Activated CD8-positive, alpha-beta memory T cell treated with anti-CD3 and anti-CD28 coated beads for 24 hours (primary cell): ENCODE data around the gene ASIC2.
A peak's percentile ranks its signal among the peaks of the same experiment; 100 is the strongest.

Source experiments
- DNase-seq: peaks from one replicate; pipeline ENCODE4 v3.0.0-alpha.2; 2020

ASIC2 gene

DNA sequence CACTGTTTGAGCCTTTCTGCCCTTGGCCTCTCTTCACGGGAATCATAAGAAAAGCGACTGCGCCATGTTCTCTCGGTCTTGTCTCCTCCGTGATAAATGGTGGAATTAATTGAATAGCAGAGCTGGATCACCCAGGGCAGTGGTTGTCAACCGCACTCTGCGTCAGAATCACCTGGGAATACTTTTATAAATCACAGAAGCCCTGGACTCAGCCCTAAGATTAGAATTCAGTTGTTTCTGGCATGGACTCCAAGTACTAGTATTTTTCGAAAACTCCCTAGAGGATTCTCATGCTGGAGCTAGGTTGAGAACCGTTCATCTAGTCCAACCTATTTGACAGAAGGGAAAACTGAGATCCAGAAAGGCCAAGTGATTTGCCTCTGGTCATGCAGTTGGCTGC, 237.3 kb downstream of the ASIC2 start:
- DNase-seq: no peak

DNA sequence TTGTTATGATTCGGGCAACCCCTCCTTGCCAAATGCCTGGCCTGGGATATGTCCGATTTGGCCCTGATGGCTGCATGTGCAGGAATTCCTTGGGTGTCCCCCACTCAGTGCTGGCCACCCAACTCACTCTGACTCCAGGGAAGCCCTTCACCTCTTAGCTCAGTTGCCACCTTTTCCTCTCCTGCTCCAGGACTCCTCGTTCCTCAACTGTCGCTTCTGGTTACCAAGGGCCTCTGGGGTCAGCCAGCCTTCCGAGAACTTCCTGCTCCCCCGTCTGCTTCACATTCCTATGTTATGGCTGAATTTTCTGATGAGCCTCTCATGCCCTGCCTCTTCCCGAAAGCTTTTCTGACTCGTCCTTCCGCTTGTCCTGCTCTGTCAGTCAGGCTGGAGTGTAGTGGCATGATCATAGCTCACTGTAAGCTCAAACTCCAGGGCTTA, 237.9 kb downstream of the ASIC2 start:
- DNase-seq: no peak

- DNase-seq: no peak
Observed at GRCh38 chr17:33054412-33054811, 238.7 kb downstream of the ASIC2 start.

DNA sequence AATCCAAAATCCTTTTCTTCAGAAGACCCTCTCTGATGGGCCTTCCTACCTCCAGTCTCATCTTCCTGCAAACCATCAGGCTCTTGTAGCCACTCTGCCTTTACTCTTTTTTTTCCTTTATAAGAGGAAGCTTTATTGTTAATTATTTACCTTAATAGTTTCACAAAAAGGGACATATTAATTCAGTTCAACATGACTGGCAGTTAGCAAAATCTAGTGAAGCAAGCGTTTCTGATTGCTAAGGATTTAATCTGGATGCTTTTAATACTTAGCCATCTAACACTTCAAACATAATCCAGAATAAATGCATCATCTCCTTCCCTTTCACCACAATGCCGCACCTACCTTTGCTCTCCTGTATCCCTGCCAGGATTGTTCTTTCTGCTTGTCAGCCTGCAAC, 239.4 kb downstream of the ASIC2 start:
- no peak for DNase-seq

DNA sequence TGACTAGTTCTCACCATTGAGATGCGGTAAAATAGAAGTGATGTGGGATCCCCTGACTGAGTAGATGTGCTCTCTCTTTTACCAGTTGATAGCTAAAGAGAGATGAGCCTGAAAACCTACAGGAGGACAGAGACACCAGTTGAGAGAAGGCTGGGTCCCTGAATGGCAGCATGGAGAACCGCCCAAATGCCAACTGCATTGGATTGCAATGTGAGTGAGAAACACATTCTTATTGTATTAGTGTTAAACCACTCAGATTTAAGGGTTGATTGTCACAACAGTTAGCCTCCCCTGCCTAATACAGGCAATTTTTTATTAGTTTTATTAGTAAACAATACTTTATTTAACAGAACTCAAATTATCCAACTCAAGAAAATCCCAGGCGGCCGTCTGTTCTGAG, 240.2 kb downstream of the ASIC2 start:
- no peak for DNase-seq

DNA sequence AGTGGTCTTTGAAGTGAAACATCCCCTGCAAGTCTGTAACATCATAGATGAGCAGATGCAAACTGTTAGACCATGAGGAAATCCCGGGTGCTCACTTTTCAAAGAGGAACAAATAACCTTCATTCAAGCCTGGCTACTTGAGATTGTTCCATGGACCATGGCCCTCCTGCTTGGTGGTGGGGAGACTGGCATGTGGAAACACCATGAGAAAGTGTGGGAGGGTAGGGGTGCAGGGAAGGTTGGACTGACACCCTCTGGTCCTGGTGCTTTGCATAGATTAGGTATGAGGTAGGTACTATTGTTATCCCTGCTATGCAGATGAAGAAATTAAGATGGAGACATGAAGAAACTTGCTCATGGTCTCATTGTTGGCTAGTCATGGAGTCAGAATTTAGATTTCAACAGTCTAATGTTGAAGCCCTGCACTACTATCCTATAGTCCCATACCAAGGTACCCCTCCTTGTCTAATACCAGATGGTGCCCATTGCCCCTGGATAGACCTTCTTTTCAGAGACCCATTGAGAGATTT, 242.4 kb downstream of the ASIC2 start:
- DNase-seq: no peak

GRCh38 chr17:33049781-33050414, 243.2 kb downstream of the ASIC2 start:
- DNase-seq: peak; percentile 64

GRCh38 chr17:33046361-33047255, 246.5 kb downstream of the ASIC2 start:
- no peak for DNase-seq

GRCh38 chr17:33045216-33045615, 247.9 kb downstream of the ASIC2 start:
- no peak for DNase-seq

DNA sequence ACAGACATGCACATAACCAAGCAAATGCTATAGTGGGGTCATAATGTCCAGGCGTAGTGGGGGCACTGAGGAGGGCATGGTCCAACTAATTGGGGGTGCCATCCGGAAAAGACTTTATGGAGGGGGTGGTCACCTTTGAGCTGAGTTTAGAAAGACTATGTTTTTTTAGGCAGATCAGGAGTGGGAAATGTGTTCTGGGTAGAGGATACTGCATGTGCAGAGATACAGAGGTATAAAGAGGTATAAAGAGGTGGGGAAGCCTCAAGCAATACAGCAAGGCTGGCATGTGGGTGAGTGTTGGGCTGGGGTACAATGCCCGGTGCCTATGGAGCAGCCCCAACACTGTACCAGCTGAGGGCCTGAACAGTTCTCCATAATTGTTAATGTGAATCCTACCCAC, 248.3 kb downstream of the ASIC2 start:
- no peak for DNase-seq

DNA sequence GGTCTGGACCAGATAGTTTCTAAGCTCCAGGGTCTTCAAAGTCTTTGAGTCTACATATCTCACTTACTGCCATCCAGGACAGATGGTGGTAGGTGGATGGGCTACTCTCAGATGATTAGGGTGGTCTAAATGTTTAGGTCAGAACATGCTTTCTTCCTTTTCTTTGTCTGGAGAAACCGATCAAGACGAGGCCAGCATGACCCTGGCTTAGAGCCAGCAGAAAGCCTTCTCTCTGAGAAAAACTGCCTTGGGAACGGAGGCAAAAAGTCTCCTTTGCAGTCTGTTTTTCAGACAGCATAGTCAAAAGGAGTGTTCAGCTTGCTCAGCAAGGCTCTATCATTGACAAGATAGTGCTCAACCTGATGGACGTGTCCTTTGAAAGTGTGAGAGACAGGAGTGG, 252.6 kb downstream of the ASIC2 start:
- DNase-seq: no peak

DNA sequence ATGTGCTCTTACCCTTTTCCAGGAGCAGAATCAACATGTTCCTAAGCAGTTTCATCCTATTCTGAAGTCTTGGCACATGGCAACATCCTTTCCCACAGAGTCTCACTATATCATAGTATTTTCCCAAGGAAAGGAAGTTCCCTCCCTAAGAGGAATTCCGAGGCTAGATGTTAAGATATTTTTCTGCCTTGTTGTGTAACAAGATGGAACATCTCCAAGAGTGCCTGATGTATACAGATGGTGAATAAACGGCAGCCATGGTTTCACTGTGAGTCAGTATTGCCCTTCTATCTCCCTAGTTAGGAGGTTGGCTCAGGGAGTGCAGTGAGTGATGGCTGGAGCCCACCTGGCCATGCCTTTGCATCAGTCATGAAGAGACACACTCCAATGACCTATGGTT, 253.2 kb downstream of the ASIC2 start:
- DNase-seq: no peak

GRCh38 chr17:33038740-33039139, 254.4 kb downstream of the ASIC2 start:
- no peak for DNase-seq

- no peak for DNase-seq
Observed at GRCh38 chr17:33033176-33033575, 259.9 kb downstream of the ASIC2 start.

DNA sequence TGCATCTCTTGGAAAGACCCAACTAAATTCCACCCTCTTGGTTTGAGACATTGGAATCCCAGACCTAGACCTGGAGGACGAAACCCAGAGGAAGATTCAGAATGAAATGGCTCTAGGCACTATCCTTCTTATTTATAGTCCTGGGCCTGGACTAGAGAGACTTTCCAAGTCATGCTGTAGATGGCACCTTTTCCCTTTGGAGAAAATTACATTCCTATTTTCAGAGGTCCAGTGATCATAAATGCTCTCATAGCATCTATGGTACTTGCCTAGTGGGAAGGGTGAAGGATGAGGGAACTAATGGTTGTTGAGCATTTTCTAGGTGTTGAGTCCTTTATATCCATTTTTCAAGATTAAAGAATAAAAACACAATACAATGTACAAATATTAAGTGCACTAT, 264.3 kb downstream of the ASIC2 start:
- DNase-seq: no peak

- no peak for DNase-seq
Observed at GRCh38 chr17:33028061-33028460, 265.0 kb downstream of the ASIC2 start.

DNA sequence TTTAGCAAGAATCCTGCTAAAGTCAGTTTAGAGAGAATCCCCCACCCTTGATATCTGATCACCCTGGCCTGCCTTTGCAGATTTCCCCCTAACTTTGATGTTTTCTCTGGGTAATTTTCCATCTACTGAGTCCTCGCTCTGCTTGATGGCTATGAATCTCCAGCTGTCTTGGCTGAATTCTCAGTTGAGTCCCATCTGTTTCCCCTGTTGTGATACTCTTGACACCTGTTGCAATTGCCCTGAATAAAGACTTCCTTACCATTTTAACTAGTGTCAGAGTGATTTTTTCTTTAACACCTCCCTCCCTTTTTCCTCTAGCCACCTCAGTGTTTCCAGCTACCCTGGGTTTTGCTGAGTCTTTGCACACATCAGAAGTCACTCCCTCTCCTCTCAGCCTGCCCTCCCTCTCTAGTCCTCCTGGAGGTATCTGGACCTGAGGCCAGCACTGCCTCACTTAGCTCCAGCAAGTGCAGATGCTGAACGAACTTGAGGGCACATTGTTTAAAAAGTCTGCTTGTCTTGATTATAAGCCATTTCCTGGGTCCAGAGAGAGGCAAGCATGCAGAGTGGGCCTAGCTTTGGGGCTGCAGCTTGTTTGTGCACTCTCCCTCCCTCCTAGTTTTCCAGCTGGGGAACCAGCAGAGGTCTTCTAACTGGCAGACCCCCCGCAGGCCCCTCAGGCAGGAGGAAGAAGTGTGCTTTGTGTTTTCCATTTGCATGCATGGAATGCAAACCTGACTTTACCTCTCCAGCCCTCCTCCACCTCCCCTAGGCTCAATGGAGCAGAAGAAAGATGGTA, 268.2 kb downstream of the ASIC2 start:
- DNase-seq: no peak

- DNase-seq: no peak
Observed at GRCh38 chr17:33023790-33024189, 269.3 kb downstream of the ASIC2 start.

DNA sequence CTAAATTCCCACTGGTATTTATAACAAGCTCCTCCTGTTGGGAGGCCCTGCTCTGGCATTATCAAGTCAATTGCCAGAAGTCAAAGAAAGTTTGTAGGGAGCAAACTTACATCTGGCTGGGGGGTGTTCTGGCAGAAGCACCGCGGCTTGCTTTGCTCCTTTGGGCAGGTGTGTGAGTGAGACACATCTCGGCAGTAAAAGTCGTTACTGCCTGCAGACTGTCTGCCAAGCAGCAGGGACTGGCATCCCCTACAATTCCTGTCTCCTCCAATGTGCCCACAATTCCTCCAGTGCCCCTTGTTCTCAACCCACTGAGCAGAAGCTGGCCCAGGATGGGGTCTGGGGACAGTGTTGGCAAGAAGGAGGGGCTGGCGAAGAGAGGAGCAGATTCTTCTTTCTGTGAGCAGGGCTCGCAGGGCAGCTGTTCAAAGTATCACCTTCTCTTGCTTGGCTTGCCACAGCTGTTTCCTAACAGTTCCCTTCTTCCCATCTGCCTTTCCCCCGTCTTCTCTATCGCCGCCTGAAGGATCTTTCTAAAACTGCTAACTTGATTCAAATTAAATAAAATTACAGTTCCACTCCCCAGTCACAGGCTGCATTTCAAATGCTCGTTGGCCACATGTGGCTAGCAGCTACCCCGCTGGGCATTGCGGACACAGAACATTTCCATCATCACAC, 271.2 kb downstream of the ASIC2 start:
- DNase-seq: no peak

DNA sequence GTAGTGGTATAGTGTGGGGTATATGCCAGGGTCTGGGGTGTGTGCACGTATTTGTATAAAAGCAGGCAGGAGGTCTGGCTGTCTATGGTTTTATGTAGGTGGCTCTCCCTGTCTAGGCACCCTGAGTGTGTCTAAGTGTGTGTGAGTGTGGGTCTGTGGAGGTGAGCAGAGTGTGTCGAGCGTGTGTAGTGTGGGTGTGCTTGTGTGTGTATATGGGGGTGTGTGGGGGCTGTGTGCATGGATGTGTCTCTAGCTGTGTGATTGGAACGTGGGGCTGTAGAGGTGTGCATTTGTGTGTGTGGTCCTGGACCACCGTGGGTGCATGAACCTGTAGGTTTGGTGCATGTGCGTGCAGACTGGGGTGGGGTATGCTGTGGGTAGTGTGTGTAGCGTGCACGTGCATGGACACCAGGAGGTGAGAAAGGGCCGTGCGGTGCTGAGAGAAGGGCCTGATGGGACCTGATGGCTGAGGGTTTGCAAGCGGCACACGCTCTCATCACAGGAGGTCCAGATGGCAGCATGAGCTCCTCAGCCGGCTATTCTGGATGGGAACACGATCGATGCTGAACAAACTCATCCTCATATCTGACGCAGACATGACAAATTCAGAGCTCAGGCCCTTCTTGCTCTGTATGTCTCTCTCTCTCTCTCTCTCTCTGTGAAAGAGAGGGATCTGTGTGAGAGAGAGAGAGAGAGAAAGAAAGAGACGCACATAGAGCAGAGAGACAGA, 273.8 kb downstream of the ASIC2 start:
- DNase-seq: no peak

- DNase-seq: no peak
Observed at GRCh38 chr17:33017366-33017765, 275.7 kb downstream of the ASIC2 start.

DNA sequence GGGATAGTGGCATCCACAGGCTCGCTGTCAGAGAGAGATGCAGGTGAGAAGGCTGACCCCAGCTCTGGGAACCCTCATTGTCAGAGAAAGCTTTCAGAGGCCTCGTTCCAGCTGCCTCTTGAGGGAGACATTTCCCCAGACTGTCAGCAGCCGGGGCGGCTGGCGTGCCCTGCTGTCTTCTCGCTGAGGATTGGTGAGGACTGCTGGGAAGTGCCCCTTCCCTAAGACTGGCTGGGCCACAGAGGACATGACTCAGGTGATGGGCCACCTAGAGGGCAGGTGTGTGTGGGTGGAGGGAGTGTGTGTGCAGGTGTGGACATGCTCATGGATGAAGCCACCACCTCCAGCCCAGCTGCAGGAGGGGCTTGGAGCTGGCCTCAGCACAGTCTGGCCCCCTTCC, 276.2 kb downstream of the ASIC2 start:
- no peak for DNase-seq
